ENCODE measurements around the gene NFIB.

NFIB gene

DNA sequence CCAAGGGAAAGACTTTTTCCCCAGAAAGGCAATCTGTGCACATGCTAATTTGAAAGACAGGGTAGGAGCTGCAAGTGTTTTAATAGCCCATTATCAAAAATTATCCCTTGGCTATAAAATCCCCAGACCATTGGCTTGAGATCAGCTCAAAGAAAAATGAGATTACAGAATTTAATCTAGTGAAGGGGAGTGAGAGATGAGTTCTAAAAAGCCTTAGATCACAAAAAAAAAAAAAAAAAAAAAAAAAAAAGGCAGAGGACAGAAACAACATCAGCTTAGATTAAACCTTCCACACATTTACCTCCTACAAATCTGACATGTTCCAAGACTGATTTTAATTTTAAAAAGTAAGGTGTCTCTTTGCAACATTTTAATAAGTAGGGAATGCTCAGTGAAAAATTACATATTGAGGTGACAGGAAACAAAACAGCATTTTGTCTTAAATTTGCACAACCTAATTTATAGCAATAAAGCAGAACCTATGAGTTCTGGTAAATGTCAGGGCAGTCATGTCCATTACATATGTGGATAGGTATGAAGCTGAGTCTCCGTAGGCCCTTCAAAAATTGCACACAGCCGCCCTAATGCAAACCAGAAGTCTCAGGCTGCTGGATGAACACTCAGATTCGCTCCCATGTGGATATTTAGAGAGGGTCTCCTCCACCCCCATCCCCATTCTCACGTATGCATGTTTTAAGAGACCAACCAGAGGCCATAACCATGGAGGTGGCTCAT lies 43.4 kb downstream of the NFIB start:
- H3K27ac ChIP-seq (ENCODE audit: low read length) = no peak overlapping the region
- TF ChIP-seq, protein P1, sequence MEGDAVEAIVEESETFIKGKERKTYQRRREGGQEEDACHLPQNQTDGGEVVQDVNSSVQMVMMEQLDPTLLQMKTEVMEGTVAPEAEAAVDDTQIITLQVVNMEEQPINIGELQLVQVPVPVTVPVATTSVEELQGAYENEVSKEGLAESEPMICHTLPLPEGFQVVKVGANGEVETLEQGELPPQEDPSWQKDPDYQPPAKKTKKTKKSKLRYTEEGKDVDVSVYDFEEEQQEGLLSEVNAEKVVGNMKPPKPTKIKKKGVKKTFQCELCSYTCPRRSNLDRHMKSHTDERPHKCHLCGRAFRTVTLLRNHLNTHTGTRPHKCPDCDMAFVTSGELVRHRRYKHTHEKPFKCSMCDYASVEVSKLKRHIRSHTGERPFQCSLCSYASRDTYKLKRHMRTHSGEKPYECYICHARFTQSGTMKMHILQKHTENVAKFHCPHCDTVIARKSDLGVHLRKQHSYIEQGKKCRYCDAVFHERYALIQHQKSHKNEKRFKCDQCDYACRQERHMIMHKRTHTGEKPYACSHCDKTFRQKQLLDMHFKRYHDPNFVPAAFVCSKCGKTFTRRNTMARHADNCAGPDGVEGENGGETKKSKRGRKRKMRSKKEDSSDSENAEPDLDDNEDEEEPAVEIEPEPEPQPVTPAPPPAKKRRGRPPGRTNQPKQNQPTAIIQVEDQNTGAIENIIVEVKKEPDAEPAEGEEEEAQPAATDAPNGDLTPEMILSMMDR (IDR thresholded peaks at IDR 0.05; ENCODE audit: low read length) = no peak
- TF ChIP-seq EZH2phosphoT487 (IDR thresholded peaks at IDR 0.05; ENCODE audit: low read length) (no peak), EZH2 (optimal IDR thresholded peaks at IDR 0.05; ENCODE audit: low read depth, low read length) (no peak)
- H3F3A ChIP-seq (ENCODE audit: insufficient read depth, low read length) = no peaks in the 10 kb centered on the region
- H3K4me3 ChIP-seq (ENCODE audit: low read length) = no peak overlapping the region
- H3K36me3 ChIP-seq (replicated peaks; ENCODE audit: insufficient read depth, low read length) = no peaks in the 10 kb centered on the region
- H3K4me2 ChIP-seq (ENCODE audit: low read depth, low read length) = no peak overlapping the region
- H3K4me1 ChIP-seq (ENCODE audit: low read length) = no peaks in the 10 kb centered on the region
- H3K79me2 ChIP-seq (ENCODE audit: low read length) = no peaks in the 10 kb centered on the region
- DNase-seq = no peak
- no peak overlapping the region for H2AFZ ChIP-seq (ENCODE audit: low read length)
- no peaks in the 10 kb centered on the region for H4K20me1 ChIP-seq (ENCODE audit: insufficient read depth, low read length)
- no peaks in the 10 kb centered on the region for H3K9me2 ChIP-seq (replicated peaks; ENCODE audit: insufficient read depth, low read length)
- no peak overlapping the region for H3K9ac ChIP-seq (ENCODE audit: low read length)
- H3K9me3 ChIP-seq (replicated peaks; ENCODE audit: insufficient read depth, low read length) = no peaks in the 10 kb centered on the region
- no peaks in the 10 kb centered on the region for H3K27me3 ChIP-seq (replicated peaks; ENCODE audit: insufficient read depth, low read length)

DNA sequence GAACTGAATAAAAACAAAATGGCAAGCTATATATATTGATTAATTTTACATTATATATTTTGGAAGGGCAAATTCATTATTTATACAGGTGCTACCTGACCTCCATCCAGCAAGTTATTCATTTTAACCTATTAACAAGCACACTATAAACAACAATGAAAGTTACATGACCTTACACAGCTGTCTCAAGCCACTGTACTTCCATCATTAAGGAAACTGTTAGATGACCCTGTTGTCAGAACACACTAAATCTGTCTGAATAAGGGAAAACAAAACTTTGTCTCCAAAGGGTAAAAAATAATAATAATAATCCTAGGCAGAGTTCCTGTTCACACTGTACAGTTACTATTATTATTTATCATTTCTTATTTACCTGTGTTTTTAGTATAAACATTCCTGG lies 44.0 kb downstream of the NFIB start:
- Histone ChIP-seq H3K27ac (ENCODE audit: low read length) (no peak overlapping the region), H3K4me3 (ENCODE audit: low read length) (no peak overlapping the region), H2AFZ (ENCODE audit: low read length) (no peak overlapping the region), H3K27me3 (replicated peaks; ENCODE audit: insufficient read depth, low read length) (no peaks in the 10 kb centered on the region), H3K9me2 (replicated peaks; ENCODE audit: insufficient read depth, low read length) (no peaks in the 10 kb centered on the region), H3K79me2 (ENCODE audit: low read length) (no peaks in the 10 kb centered on the region), H3F3A (ENCODE audit: insufficient read depth, low read length) (no peaks in the 10 kb centered on the region), H3K36me3 (replicated peaks; ENCODE audit: insufficient read depth, low read length) (no peaks in the 10 kb centered on the region), H3K9ac (ENCODE audit: low read length) (no peak overlapping the region), H3K4me2 (ENCODE audit: low read depth, low read length) (no peak overlapping the region), H3K9me3 (replicated peaks; ENCODE audit: insufficient read depth, low read length) (no peaks in the 10 kb centered on the region), H4K20me1 (ENCODE audit: insufficient read depth, low read length) (no peaks in the 10 kb centered on the region), H3K4me1 (ENCODE audit: low read length) (no peaks in the 10 kb centered on the region)
- TF ChIP-seq EZH2 (optimal IDR thresholded peaks at IDR 0.05; ENCODE audit: low read depth, low read length) (no peak), EZH2phosphoT487 (IDR thresholded peaks at IDR 0.05; ENCODE audit: low read length) (no peak)
- TF ChIP-seq, protein P1 (IDR thresholded peaks at IDR 0.05; ENCODE audit: low read length) = no peak
- DNase-seq = no peak

DNA sequence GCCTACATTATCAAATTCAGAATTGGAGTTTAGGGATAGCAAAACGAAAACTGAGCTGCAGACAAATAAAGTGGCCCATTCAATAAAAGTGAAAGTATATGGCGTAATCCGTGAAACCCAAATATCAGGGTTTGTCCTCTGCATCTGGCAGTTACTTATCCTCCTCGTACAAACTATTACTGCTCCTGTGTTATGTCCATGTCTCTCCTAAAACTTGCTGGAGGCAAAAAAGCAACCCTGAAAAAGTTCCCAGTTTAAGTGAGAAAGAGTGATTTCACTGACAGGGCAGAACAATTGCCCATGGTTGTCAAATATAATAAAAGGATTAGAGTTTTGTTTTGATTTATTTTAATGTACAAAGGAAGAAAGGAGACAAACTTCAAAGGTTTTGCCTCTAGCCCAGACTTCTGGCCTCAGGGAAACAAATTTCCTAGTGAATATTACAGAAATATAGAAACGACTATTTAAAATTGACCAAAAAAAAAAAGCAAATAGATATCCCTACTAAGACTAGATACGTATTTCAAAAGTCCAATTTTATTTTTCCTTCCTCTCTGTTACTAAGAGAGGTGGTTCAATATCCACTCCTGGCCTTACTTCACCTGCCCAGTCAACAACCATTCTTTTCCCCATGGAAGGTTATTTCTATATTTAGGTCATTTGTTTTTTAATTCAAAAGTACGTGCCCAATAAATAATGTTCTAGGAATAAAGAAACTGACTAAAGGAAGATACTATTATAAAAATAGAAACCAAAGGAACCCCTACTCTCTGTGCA lies 50.0 kb downstream of the NFIB start:
- no peaks in the 10 kb centered on the region for H3F3A ChIP-seq (ENCODE audit: insufficient read depth, low read length)
- no peak overlapping the region for H3K9ac ChIP-seq (ENCODE audit: low read length)
- TF ChIP-seq EZH2 (optimal IDR thresholded peaks at IDR 0.05; ENCODE audit: low read depth, low read length) = no peak
- no peak for TF ChIP-seq EZH2phosphoT487 (IDR thresholded peaks at IDR 0.05; ENCODE audit: low read length)
- TF ChIP-seq, protein P1 (IDR thresholded peaks at IDR 0.05; ENCODE audit: low read length) = no peak
- H2AFZ ChIP-seq (ENCODE audit: low read length) = no peak overlapping the region
- H3K36me3 ChIP-seq (replicated peaks; ENCODE audit: insufficient read depth, low read length) = no peaks in the 10 kb centered on the region
- no peak for DNase-seq
- no peaks in the 10 kb centered on the region for H3K27me3 ChIP-seq (replicated peaks; ENCODE audit: insufficient read depth, low read length)
- no peaks in the 10 kb centered on the region for H3K9me3 ChIP-seq (replicated peaks; ENCODE audit: insufficient read depth, low read length)
- H3K4me2 ChIP-seq (ENCODE audit: low read depth, low read length) = no peak overlapping the region
- H3K27ac ChIP-seq (ENCODE audit: low read length) = no peak overlapping the region
- no peaks in the 10 kb centered on the region for H3K4me1 ChIP-seq (ENCODE audit: low read length)
- no peaks in the 10 kb centered on the region for H3K9me2 ChIP-seq (replicated peaks; ENCODE audit: insufficient read depth, low read length)
- H3K79me2 ChIP-seq (ENCODE audit: low read length) = no peaks in the 10 kb centered on the region
- no peaks in the 10 kb centered on the region for H4K20me1 ChIP-seq (ENCODE audit: insufficient read depth, low read length)
- H3K4me3 ChIP-seq (ENCODE audit: low read length) = no peak overlapping the region
